B cell (primary cell): Measurements from ENCODE around the gene PARD3.
"Not testable (repeated sequence)": the region's sequence is repeated elsewhere in the genome, so short reads cannot be mapped to it uniquely, and the experiment has no call there.

Source experiments
- CTCF ChIP-seq: fragments of 200-600 bp; IDR thresholded peaks from one replicate; pipeline ENCODE4 v1.8.0; 2022; ENCODE audit warnings: antibody characterized with exemption, mild to moderate bottlenecking
- EZH2 ChIP-seq: IDR thresholded peaks from 2 replicates; pipeline ENCODE4 v1.6.1; 2012; ENCODE audit warnings: borderline replicate concordance, low read depth, mild to moderate bottlenecking, moderate library complexity, low read length; ENCODE audit not compliant: insufficient read depth, poor library complexity, severe bottlenecking

- not testable (repeated sequence) for TF ChIP-seq CTCF, EZH2
These were observed 462.4 kb downstream of the PARD3 start for GRCh38 chr10:34352599-34353204.
